Measurements from ENCODE around the gene AKR1C2. TPM values are rescaled to one million over a fixed set of nuclear protein-coding genes. Genes with fewer than 3 reads are reported as not detected.

Gene AKR1C2
- total RNA-seq, 1 donor from 2014 or later = 1,010 TPM

GRCh38 chr10:4939224-4940072 is 64.2 kb downstream of the AKR1C2 start:
- DNase-seq (ENCODE audit: low spot score) (no peak), ATAC-seq (peak; percentile 62)

Other genes with a start within 250 kb of the AKR1C2 start
- 1.3 TPM for gene AKR1E2, start 177.7 kb downstream of the AKR1C2 start, total RNA-seq
- 379 TPM for gene AKR1C1, start 40.4 kb downstream of the AKR1C2 start, total RNA-seq
- 327 TPM for gene AKR1C3, start 90.6 kb upstream of the AKR1C2 start, total RNA-seq
- gene AKR1C8, start 181.3 kb upstream of the AKR1C2 start, total RNA-seq = 24.7 TPM
- gene AKR1C4, start 193.0 kb upstream of the AKR1C2 start, total RNA-seq = 292 TPM

Data from left lobe of liver (tissue), 2 donors.